Activated naive CD4-positive, alpha-beta T cell treated with Interleukin-2 at 50 U/mL for 16 hours (primary cell): Measurements from ENCODE around the gene CCDC33.
A peak's percentile ranks its signal among the peaks of the same experiment; 100 is the strongest.

Source experiments
- DNase-seq: peaks from one replicate; pipeline ENCODE4 v3.0.0-alpha.2; 2020

CCDC33 gene

GRCh38 chr15:74291101-74292071 is 55.3 kb downstream of the CCDC33 start:
- peak; percentile 59 for DNase-seq

DNA sequence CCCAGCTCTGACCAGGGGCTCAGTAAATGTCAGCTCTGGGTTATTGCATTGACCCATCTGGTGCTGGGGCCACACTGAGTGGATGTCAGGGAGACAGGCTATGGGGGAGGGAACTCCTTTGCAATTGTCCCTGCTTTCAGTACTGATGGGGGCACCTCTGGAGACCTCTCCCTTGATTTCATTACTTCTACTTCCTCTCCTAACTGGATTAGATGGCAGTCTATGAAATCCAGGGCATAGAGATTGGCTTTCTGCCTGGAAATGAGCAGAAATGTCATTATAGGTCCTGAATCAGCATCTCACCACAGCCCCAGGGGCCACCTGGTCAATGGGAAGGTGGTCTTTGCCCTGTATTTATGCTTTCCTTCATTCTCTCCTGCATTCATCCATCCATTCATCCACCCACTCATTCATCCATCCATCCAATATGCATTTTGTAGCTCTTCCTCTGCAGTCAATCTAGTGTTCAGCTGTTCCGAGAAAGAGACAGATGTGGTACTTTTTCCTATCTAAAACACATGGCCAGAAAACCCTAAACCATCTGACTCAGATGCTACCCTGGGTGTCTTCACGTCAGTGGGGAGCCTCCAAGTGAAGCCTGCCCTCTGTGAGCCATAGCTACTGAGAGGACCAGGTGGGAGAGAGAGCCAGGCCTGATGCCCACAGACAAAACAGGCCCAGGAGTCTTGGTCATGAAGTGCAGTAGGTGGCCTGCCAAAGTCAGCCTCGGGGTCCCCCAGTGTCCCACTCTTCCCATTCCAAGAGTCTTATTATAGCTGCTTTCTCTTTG is 57.1 kb downstream of the CCDC33 start:
- no peak for DNase-seq

- no peak for DNase-seq
Observed at GRCh38 chr15:74294010-74294409, 57.9 kb downstream of the CCDC33 start.

- no peak for DNase-seq
Observed at GRCh38 chr15:74295800-74296199, 59.7 kb downstream of the CCDC33 start.

- DNase-seq: no peak
Observed at GRCh38 chr15:74297887-74298286, 61.8 kb downstream of the CCDC33 start.

DNA sequence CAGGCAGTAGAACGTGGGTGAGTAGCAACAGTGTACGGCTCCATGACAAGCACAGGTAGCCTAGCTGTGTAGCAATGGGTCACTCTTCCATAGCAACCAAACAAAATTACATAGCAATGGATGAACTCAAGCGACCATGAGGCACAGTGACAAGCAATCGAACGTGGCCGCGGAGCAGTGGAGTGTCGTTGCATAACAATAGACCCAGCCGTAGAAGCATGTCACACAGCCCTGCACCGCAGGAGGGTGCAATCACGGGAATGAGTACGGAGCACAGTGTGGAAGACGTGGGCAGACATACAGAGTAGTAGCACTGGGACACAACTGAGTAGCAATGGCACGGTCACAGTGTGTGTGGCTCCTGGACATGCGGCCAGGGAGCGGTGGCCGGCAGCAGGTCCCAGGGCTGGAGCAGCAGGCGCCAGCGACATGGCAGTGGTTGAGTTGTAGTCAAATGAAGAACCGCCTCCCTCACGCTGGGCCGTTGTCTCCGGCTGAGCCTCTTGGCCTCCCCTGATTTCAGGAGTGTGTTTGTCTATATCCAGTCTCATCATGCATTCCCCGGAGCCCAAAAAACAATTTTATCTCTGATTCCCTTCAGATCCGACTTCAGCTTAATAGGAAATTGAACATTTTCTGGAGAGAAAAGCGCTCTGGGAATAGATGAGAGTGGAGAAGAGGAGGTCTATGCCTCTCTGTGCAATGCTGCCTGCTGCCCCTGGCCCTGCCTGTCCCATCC is 64.1 kb downstream of the CCDC33 start:
- DNase-seq: no peak

GRCh38 chr15:74301583-74302361 is 65.6 kb downstream of the CCDC33 start:
- no peak for DNase-seq

- peak; percentile 34 for DNase-seq
Observed at GRCh38 chr15:74302821-74303359, 66.8 kb downstream of the CCDC33 start.

DNA sequence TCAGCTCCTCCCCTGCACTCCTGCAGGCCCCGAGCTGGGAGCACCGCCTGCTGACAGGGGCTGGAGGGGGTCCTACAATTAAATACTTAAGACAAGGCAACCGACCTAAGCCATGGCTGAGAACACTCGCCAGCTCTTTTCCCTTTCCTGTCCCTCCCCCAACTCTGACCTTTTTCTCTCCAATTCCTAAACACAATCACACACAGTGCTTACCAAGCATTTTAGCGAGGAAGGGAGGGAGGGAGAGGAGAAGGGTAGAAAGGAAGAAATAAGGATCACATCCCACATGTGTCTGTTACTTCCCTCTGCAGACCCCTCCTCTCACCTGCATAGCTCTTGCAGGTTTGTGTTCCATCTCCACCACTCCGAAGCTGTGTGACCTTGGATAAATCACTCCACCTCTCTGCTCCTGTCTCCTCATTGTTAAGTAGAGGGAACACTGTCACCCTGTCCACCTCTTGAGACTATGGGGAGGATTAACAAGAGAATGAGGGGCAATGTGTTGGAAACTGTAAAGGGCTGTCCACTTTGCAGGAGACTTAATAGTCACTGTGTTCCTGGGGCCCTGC is 67.7 kb downstream of the CCDC33 start:
- DNase-seq: no peak

DNA sequence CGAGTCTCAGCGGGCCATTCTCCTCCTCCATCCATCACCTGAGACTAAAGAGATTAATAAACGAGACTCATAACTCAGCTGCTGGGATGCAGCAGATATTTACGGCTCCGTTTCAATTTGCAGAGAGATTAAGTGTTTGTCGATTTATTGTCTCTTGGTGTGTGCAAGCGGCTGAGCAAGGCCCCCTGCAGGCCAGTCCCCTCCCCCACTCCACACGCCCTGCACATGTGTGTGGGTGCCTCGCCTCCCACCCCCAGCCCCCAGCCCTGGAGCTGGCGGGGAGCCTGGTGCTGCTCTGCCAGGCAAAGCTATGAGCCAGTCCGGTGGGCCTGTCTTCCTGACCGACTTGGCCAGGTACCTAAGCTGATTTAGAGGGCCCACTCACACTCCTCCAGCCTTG is 68.3 kb downstream of the CCDC33 start:
- no peak for DNase-seq

DNA sequence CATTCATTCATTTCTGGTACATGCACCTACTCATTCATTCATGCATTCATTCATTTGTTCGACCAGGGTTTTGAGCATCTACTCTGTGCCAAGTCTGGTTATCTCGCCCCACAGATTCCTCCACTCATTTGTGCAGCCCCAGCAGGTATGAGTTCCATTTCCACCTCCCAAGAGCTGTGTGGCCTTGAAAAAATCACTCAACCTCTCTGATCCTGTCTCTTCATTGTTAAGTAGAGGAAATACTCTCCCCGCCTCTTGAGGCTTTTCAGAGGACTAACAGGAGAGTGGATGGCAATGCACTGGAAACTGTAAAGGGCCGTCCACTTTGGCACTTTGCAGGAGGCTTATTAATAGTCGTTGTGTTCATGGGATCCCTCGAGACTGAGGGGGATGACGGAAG is 69.6 kb downstream of the CCDC33 start:
- DNase-seq: no peak

GRCh38 chr15:74306781-74307217 is 70.7 kb downstream of the CCDC33 start:
- no peak for DNase-seq

DNA sequence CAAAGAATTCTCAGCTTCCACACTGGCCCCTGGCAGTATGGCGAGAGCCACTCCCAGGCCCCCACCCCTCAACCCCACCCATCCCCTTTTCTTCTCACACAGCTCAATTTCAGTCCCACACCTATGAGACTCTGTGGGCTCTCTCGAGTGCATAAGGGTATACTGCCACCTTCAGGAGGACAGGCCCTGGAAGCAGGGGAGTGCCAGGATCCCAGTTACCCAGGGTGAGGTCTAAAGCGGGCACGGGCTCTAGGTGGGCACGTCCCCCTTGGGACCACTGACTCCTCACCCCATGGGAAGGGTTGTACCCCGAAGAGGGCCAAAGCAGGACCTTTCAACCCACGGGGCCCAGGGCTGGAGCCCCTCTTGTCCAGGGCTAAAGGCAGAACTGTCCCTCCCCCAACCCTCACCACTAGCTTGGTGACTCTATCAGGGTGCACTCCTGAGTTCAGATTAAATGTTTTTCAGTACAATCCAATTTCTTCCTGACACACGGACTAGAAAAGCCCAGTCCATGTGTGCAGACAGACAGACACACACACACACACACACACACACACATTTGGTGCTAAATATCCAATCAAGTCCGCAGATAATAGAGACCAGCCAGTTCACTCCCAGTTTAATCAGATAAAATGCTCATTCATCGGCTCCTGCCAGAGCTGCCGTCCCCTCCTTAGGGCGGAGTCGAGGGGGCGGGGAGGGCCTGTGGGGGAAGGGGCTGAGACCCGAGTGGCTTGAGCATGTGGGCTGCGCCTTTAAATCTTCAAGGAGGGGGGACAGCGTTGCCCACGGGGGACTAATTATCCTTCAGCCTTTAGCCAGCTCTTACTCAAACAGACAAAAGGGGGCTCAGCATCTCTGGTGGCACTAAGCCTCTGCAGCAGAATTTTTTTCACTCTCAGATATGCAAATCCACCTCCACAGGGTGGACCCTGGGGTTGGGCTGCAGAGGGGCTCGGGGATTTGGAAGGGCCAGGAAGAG is 72.0 kb downstream of the CCDC33 start:
- DNase-seq: peak; percentile 4

- DNase-seq: no peak
Observed at GRCh38 chr15:74311734-74312444, 75.8 kb downstream of the CCDC33 start.

DNA sequence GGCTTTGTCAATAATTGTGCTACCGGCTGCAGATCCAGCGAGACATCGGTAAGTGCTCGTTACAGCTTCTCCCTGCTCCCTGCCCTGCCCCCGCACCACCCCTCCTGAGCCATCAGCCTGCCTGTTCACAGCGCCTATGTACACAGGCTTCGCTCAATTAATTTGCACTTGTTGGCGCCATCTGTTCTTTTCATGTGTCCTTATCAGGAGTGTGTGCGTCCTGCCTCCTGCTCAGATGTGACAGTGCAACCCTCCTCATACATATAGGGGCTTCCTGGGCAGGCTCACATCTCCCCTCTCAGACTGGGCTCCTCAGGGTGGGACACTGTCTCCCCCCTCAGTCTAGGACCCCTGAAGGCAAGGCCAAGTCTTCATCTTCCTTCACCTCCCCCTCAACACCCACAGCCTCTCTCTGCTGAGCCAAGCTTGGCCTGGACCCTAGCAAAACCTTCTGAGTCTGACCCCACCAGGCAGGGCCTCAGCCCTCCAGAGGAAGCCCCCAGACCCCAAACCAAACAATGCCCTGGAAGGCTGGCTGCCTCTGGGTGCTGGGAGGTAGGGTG is 76.4 kb downstream of the CCDC33 start:
- DNase-seq: no peak

DNA sequence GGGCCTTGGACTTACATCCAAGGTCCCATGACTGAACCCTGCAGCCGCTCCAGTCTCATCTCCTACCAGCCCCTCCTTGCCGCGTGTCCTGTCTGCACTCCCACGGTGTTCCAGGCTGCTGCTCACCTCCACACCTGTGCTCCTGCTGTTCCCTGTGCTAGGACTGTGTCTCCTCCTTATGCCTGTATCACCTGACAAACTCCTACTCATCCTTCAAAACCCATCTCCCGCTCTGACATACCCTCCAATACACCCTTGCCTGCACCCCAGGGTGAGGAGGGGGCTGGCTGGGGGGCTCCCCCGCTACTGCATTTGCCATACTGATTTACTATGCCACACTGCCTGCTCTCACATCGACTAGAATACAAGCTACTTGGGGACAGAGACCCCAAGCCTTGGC is 77.8 kb downstream of the CCDC33 start:
- DNase-seq: no peak

GRCh38 chr15:74314795-74315438 is 78.8 kb downstream of the CCDC33 start:
- peak; percentile 4 for DNase-seq

- DNase-seq: no peak
Observed at GRCh38 chr15:74315626-74316025, 79.5 kb downstream of the CCDC33 start.

- no peak for DNase-seq
Observed at GRCh38 chr15:74316141-74316540, 80.0 kb downstream of the CCDC33 start.
